NT2/D1 (cell line): ENCODE measurements around the gene PLPPR2.
"Not testable (repeated sequence)": the region's sequence is repeated elsewhere in the genome, so short reads cannot be mapped to it uniquely, and the experiment has no call there.

ENCODE experiments used
- DNase-seq: peaks from one replicate; pipeline ENCODE4 v3.0.0-alpha.2; 2011; ENCODE audit warnings: low read depth, low spot score
- H3K27me3 ChIP-seq: 2 replicates; pipeline ENCODE4 v1.6.0; 2011; ENCODE audit warnings: mild to moderate bottlenecking; ENCODE audit not compliant: insufficient read length, insufficient read depth
- H3K36me3 ChIP-seq: 2 replicates; pipeline ENCODE4 v1.6.1; 2011; ENCODE audit warnings: mild to moderate bottlenecking, low read length, mixed read lengths; ENCODE audit not compliant: insufficient read depth, insufficient read length
- H3K4me1 ChIP-seq: 2 replicates; pipeline ENCODE4 v1.5.1; 2011; ENCODE audit not compliant: insufficient read depth, insufficient read length
- H3K4me3 ChIP-seq: 2 replicates; pipeline ENCODE4 v1.5.1; 2011; ENCODE audit warnings: low read depth; ENCODE audit not compliant: insufficient read length
- H3K9ac ChIP-seq: 2 replicates; pipeline ENCODE4 v1.6.0; 2011; ENCODE audit warnings: low read depth; ENCODE audit not compliant: insufficient read length
- H3K9me3 ChIP-seq: 2 replicates; pipeline ENCODE4 v1.5.1; 2011; ENCODE audit warnings: mild to moderate bottlenecking, low read length; ENCODE audit not compliant: insufficient read depth
- SUZ12 ChIP-seq: IDR thresholded peaks from 2 replicates; pipeline ENCODE4 v1.6.1; 2011; ENCODE audit not compliant: insufficient read length, insufficient read depth; ENCODE audit errors: extremely low read depth
- YY1 ChIP-seq: IDR thresholded peaks from 2 replicates; pipeline ENCODE4 v1.6.1; 2011; ENCODE audit not compliant: insufficient read length, insufficient read depth
- ZNF274 ChIP-seq: IDR thresholded peaks from 2 replicates; pipeline ENCODE4 v1.6.1; 2011; ENCODE audit warnings: mild to moderate bottlenecking, low read depth, low read length

PLPPR2 gene

DNA sequence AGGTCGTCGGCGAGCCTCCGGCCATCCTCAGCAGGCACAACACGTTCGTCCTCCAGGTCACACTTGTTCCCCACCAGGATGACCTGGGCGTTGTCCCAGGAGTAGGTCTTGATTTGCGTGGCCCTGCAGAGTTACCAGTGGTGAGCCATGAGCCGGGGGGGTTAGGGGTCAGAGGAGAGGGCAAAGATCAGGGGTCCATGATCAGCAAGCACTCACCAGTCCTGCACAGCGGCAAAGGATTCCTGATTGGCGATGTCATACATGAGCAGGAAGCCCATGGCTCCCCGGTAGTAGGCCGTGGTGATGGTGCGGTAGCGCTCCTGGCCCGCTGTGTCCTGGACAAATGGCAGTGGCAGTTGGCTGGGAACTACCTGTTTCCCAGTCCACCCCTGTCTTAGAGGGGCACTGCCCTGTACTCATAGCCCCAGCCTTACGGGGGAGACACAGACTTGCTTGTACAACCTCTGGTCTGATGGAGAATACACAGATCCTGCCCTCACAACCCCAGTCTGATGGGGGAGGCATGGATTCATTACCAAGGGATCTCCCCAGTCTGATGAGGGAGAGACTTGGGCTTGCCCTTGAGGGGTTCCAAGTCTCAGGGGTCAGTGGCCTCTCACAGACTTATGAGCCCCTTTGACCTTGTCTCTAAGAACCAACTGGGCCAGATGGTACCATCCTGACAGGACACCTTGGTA is 19.6 kb upstream of the PLPPR2 start:
- no peak for DNase-seq
- Histone ChIP-seq H3K4me1 (peaks cover 3% of the 10 kb centered on the region), H3K36me3 (peaks cover 27% of the 10 kb centered on the region), H3K4me3 (no peak overlapping the region), H3K27me3 (no peaks in the 10 kb centered on the region), H3K9me3 (no peaks in the 10 kb centered on the region; the same call in 1 of the 2 replicates), H3K9ac (no peak overlapping the region)
- no peak for TF ChIP-seq SUZ12
- TF ChIP-seq ZNF274 = no peak
- no peak for TF ChIP-seq YY1

DNA sequence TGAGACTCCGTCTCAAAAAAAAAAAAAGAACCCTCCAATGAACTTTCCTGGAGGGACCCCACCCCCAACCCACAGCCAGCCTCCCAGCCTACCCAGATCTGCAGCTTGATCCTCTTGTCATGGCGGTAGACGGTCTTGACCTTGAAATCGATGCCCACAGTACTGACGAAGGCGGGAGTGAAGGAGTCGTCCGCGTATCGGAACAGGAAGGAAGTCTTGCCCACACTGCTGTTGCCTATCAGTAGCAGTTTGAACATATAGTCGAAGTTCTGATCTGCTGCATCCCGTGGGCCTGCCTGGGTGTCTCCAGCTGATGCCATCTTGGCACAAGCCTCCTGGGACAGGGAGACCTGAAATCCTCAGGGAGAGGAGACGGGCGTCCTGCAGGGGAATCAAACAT is 18.2 kb upstream of the PLPPR2 start:
- H3K36me3 ChIP-seq = peaks cover 32% of the 10 kb centered on the region
- H3K27me3 ChIP-seq = no peaks in the 10 kb centered on the region
- peaks cover 3% of the 10 kb centered on the region for H3K4me1 ChIP-seq
- TF ChIP-seq SUZ12 = no peak
- TF ChIP-seq ZNF274 = no peak
- no peak for TF ChIP-seq YY1
- no peak overlapping the region for H3K4me3 ChIP-seq
- H3K9ac ChIP-seq = no peak overlapping the region
- peaks cover 6% of the 10 kb centered on the region; the same call in 1 of the 2 replicates for H3K9me3 ChIP-seq
- DNase-seq = no peak

DNA sequence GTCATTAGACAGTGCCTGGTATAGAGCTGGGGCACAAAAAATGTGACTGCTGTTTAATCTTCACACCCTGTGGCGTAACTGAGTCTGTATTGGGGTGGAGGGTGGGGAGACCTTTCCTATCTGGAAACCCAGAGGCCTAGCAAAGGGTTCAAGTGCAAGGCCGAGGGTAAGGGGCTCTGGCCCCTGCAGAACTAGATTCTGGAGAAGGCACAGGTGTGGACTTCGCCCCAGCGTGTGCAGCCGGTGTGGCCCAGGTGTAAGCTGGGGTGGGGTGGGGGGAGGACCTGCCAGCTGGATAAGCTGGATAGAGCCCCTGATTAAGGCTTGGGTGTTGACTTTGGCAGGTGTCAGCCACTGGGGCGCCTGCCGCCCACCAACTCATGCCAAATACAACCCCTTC is 17.1 kb upstream of the PLPPR2 start:
- DNase-seq = no peak
- Histone ChIP-seq H3K36me3 (peaks cover 35% of the 10 kb centered on the region), H3K27me3 (no peaks in the 10 kb centered on the region), H3K9me3 (peaks cover 6% of the 10 kb centered on the region; the same call in 1 of the 2 replicates), H3K4me1 (peaks cover 3% of the 10 kb centered on the region), H3K9ac (no peak overlapping the region), H3K4me3 (peak overlapping the region; percentile 67)
- no peak for TF ChIP-seq SUZ12
- TF ChIP-seq ZNF274 = no peak
- TF ChIP-seq YY1 = no peak

DNA sequence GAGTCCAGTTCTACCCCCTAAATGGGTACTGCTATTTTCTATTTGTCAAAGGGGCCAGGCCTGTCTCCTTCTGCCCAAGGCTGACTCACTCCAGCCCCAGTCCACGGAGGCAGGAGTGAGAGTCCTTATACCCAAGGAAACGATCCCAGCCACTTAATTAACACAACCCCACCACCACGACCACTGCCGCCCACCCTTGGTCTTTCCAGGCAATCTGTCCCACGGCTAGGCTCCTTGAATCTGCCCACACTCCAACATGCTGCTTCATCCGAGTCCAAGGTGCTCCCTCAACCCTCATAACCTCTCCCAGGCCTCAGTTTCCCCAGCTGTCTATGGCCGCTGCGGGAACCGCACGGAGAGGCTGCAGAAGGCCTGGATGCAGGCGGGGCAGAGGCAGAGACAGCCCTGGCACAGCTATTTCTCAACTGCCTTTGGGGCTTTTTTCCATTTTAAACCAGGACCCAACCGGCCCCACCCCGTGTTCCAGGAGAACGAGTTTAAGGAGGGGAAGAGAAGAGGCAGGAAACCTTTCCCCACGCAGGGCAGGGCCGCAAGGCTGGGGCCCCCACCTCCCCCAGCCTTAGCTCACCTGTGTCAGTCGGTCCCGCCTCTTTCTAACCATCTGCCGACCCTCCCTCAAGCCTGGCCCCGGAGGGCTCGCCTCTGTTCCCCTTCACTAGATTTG is 16.5 kb upstream of the PLPPR2 start:
- H3K9ac ChIP-seq = peak overlapping the region; percentile 86
- TF ChIP-seq SUZ12 (no peak), ZNF274 (no peak), YY1 (no peak)
- H3K36me3 ChIP-seq = peaks cover 31% of the 10 kb centered on the region
- DNase-seq = no peak
- peaks cover 3% of the 10 kb centered on the region for H3K4me1 ChIP-seq
- H3K9me3 ChIP-seq = peaks cover 6% of the 10 kb centered on the region; the same call in 1 of the 2 replicates
- peak overlapping the region; percentile 67 for H3K4me3 ChIP-seq
- no peaks in the 10 kb centered on the region for H3K27me3 ChIP-seq

DNA sequence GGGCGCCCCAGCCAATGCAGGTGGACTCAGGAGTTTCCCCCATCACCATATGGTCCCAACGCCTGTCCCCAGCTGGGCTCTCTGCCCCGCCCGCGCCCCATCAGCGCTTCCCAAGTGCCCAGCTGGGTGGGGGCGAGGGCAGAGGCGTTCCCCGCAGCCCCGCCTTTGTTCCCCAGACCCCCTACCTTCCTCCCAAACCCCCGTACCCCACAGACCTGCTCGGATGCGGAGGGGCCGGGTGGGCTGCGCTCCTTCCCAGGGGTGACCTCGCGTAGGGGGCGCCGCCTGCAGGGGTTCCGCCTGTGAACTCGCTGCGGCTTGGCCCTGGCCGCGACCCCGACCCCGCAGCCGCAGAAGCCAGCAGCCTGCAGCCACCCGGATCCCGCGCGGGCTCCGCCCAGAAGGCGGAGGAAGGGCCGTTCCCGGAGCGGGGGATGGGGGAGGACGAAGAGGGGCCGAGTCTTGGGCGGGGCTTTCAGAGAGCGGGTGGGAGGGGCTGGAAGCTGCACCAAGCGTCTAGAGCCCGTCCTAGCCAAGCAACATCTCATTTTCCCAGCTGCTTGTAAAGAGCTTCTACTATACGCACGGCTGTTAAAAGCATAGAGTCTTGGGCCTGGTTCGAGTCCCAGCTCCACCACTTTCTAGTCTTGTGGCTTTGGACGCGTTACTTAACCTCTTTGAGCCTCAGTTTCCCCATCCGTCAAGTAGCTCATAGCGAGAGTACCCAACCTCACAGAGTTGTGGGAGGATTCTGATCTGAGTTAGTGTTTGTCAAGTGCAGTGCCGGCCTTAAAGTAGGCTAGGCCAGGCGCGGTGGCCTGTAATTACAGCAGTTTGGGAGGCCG is 15.8 kb upstream of the PLPPR2 start, which contains the start of gene RAB3D:
Gene RAB3D (minus strand): TSS at position 404 of the 845 bp plus-strand sequence. CDS start 2,258 bp downstream, outside the sequence.
- peak; percentile 86 for DNase-seq
- H3K4me1 ChIP-seq = peaks cover 3% of the 10 kb centered on the region
- peak within 1 kb of the TSS; percentile 86 for H3K9ac ChIP-seq
- no peaks in the 10 kb centered on the region for H3K27me3 ChIP-seq
- peak within 1 kb of the TSS; percentile 67 for H3K4me3 ChIP-seq
- H3K36me3 ChIP-seq = peaks cover 28% of the 10 kb centered on the region
- TF ChIP-seq SUZ12 = no peak
- no peak for TF ChIP-seq ZNF274
- TF ChIP-seq YY1 = no peak
- H3K9me3 ChIP-seq = peaks cover 6% of the 10 kb centered on the region; the same call in 1 of the 2 replicates

DNA sequence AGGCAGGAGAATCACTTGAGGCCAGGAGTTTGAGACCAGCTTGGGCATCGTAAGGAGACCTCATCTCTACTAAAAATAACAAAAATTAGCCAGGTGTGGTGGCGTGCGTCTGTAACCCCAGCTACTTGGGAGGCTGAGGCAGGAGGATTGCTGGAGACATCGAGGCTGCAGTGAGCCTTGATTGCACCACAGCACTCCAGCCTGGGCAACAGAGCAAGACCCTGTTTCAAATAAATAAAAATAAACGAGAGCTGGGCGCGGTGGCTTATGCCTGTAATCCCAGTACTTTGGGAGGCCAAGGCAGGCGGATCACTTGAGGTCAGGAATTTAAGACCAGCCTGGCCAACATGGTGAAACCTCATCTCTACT is 15.1 kb upstream of the PLPPR2 start:
- not testable (repeated sequence) for H3K9ac ChIP-seq, DNase-seq, H3K27me3 ChIP-seq, H3K9me3 ChIP-seq, H3K4me1 ChIP-seq, H3K4me3 ChIP-seq
- peaks cover 25% of the 10 kb centered on the region for H3K36me3 ChIP-seq

DNA sequence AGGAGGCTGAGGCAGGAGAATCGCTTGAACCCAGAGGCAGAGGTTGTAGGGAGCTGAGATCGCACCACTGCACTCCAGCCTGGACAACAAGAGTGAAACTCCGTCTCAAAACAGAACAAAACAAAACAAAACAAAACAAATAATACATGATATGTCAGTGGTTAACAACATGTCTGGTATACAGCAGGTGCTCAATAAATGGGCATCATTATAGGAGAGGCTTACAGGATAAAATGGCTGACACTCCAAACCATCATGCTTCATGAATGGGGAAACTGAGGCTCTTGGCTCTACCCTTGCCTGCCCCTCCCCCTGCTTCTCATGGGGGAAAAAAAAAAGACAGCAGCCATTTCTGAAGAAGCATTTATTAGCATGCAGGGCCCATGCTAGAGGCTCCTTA is 12.8 kb upstream of the PLPPR2 start:
- Histone ChIP-seq H3K9me3 (peaks cover 6% of the 10 kb centered on the region; the same call in 1 of the 2 replicates), H3K36me3 (peaks cover 12% of the 10 kb centered on the region), H3K27me3 (no peaks in the 10 kb centered on the region), H3K9ac (no peak overlapping the region), H3K4me1 (peaks cover 6% of the 10 kb centered on the region), H3K4me3 (no peak overlapping the region)
- TF ChIP-seq YY1 = no peak
- TF ChIP-seq SUZ12 = no peak
- TF ChIP-seq ZNF274 = no peak
- DNase-seq = no peak
